LNCaP clone FGC (cell line): ENCODE data around the gene B4GALT7.

ENCODE experiments used
- DNase-seq: peaks from one replicate; pipeline ENCODE4 v3.0.0-alpha.2; 2011; ENCODE audit warnings: low read depth
- H3K4me3 ChIP-seq: 2 replicates; pipeline ENCODE4 v1.5.1; 2011; ENCODE audit warnings: mild to moderate bottlenecking, low read depth, low read length, control low read depth
- CTCF ChIP-seq: IDR thresholded peaks from 2 replicates; pipeline ENCODE4 v1.5.1; 2012; ENCODE audit warnings: mild to moderate bottlenecking; ENCODE audit not compliant: control insufficient read depth, insufficient read depth; ENCODE audit errors: extremely low read depth

Gene B4GALT7

GRCh38 chr5:177599731-177600507 lies at the start of gene B4GALT7:
TSS of gene B4GALT7 (plus strand) at chr5:177600132. CDS start at chr5:177600211, 79 bp downstream.
- DNase-seq, result no peak
- H3K4me3 ChIP-seq, result peak within 1 kb of the TSS; percentile 92
- 0 out of 2 replicates have a peak, but pooled peaks have one; percentile 2 for TF ChIP-seq CTCF

GRCh38 chr5:177552839-177553455 lies 47.0 kb upstream of the B4GALT7 start:
- DNase-seq, result no peak
- TF ChIP-seq CTCF, result no peak
- H3K4me3 ChIP-seq, result peak overlapping the region; percentile 82

- TF ChIP-seq CTCF, result no peak
- peak overlapping the region; percentile 82 for H3K4me3 ChIP-seq
- no peak for DNase-seq
Observed at GRCh38 chr5:177553671-177554429, 46.1 kb upstream of the B4GALT7 start.

GRCh38 chr5:177554474-177555111 lies 45.3 kb upstream of the B4GALT7 start, which contains the start of gene FAM193B:
TSS of gene FAM193B (minus strand) at chr5:177554563. CDS start at chr5:177554458, 105 bp downstream.
- peak; percentile 69 for DNase-seq

GRCh38 chr5:177555228-177555627 lies 44.7 kb upstream of the B4GALT7 start:
- peak overlapping the region; percentile 77 for H3K4me3 ChIP-seq
- DNase-seq, result no peak
- TF ChIP-seq CTCF, result no peak

More at GRCh38 chr5:177554474-177555111, 45.3 kb upstream of the B4GALT7 start, which contains the start of gene FAM193B:
- H3K4me3 ChIP-seq, result peak within 1 kb of the TSS; percentile 82
- peak; percentile 29; the same call in 1 of the 2 replicates for TF ChIP-seq CTCF

GRCh38 chr5:177555665-177556064 lies 44.3 kb upstream of the B4GALT7 start:
- no peak for TF ChIP-seq CTCF
- H3K4me3 ChIP-seq, result peak overlapping the region; percentile 77; the same call in 1 of the 2 replicates
- no peak for DNase-seq
